A549 (cell line): ENCODE data around the gene EXOC2. TPM values are rescaled to one million over a fixed set of nuclear protein-coding genes. Genes with fewer than 3 reads are reported as not detected.

ENCODE experiments used
- ATAC-seq, 2 experiments: fragments of 200-7000 bp in 1 of 2; fragments of >200 bp in 1 of 2; cut with Nextera tagmentation in 1 of 2; cut with Tn5 transposase in 1 of 2; 3 replicates each; pipeline versions ENCODE4 v1.8.0 to v1.9.1; 2018 to 2020; ENCODE audit warnings: mild to moderate bottlenecking in 1 of 2, moderate library complexity in 1 of 2
- CTCF ChIA-PET: fragments of 300-600 bp; sonication (Branson Sonifier 250); formaldehyde crosslinking; extraction: SDS; loops from one replicate; lab custom pipeline; 2021; ENCODE audit warnings: antibody characterized with exemption, inconsistent platforms; lab: Yijun Ruan, JAX
- POLR2A ChIA-PET: fragments of 350-600 bp; formaldehyde crosslinking; extraction: SDS; loops from one replicate; lab custom pipeline; 2021; ENCODE audit warnings: antibody characterized with exemption, inconsistent platforms; lab: Yijun Ruan, JAX
- DNase-seq, 2 experiments: peaks; one replicate each; pipeline versions ENCODE4 v3.0.0 to v3.0.0-alpha.2; 2011 to 2016; ENCODE audit warnings: low read depth in 1 of 2, low spot score in 1 of 2
- FAIRE-seq: peaks from 2 replicates; lab custom pipeline; 2011; peaks lifted over from hg19 to GRCh38; lab: Jason Lieb, UNC
- H3K27ac ChIP-seq, 2 experiments: fragments of >200 bp; sonication (Bioruptor Twin); formaldehyde crosslinking; 3 replicates each; pipeline ENCODE4 v1.5.1; 2016 to 2017
- H3K4me1 ChIP-seq: fragments of >200 bp; sonication (Bioruptor Twin); formaldehyde crosslinking; 3 replicates; pipeline ENCODE4 v1.6.1; 2016
- H3K4me2 ChIP-seq: fragments of >200 bp; sonication (Bioruptor Twin); formaldehyde crosslinking; 3 replicates; pipeline ENCODE4 v1.6.1; 2016
- H3K4me3 ChIP-seq: fragments of >200 bp; sonication (Bioruptor Twin); formaldehyde crosslinking; 3 replicates; pipeline ENCODE4 v1.5.1; 2016
- H3K9me3 ChIP-seq: fragments of >200 bp; sonication (Bioruptor Twin); formaldehyde crosslinking; 3 replicates; pipeline ENCODE4 v1.6.1; 2016
- CBX2 ChIP-seq: fragments of 200-600 bp; sonication (generic); IDR thresholded peaks from 2 replicates; pipeline ENCODE4 v1.6.1; 2016; ENCODE audit warnings: low read depth, mild to moderate bottlenecking, borderline replicate concordance
- CBX8 ChIP-seq: fragments of 200-600 bp; sonication (generic); IDR thresholded peaks from 2 replicates; pipeline ENCODE4 v1.6.1; 2016
- CHD2 ChIP-seq: fragments of 150-350 bp; IDR thresholded peaks from 2 replicates; pipeline ENCODE4 v1.6.1; 2014; ENCODE audit warnings: low read length; ENCODE audit not compliant: partially characterized antibody
- EP300 ChIP-seq, 2 experiments: fragments of >200 bp; sonication (Bioruptor Twin); formaldehyde crosslinking; IDR thresholded peaks; 2 replicates in 1 of 2; 3 replicates in 1 of 2; pipeline ENCODE4 v1.6.1; 2016 to 2017
- ESRRA ChIP-seq: fragments of 150-350 bp; IDR thresholded peaks from 2 replicates; pipeline ENCODE4 v1.6.1; 2014; ENCODE audit warnings: mild to moderate bottlenecking, low read length, borderline replicate concordance
- FOSB ChIP-seq: fragments of 250-450 bp; sonication (Bioruptor Pico); IDR thresholded peaks from 2 replicates; pipeline ENCODE4 v1.5.0; 2020; ENCODE audit warnings: mild to moderate bottlenecking, moderate library complexity
- FOSL2 ChIP-seq, 2 experiments: fragments of 450-650 bp in 1 of 2; fragments of >200 bp in 1 of 2; sonication (Bioruptor Twin) in 1 of 2; formaldehyde crosslinking; IDR thresholded peaks; 2 replicates each; pipeline versions ENCODE4 v1.5.0 to v1.6.1; 2016 to 2020; ENCODE audit warnings: mild to moderate bottlenecking in 1 of 2, moderate library complexity in 1 of 2
- HDAC2 ChIP-seq: fragments of 200-600 bp; sonication (generic); IDR thresholded peaks from 2 replicates; pipeline ENCODE4 v1.6.1; 2016
- HEYL ChIP-seq: fragments of 250-450 bp; sonication (Bioruptor Pico); IDR thresholded peaks from 2 replicates; pipeline ENCODE4 v1.8.0; 2021; ENCODE audit warnings: mild to moderate bottlenecking, moderate library complexity
- HMGXB4 ChIP-seq: fragments of 250-450 bp; sonication (Bioruptor Pico); IDR thresholded peaks from 2 replicates; pipeline ENCODE4 v1.5.0; 2021; ENCODE audit warnings: mild to moderate bottlenecking, moderate library complexity, borderline replicate concordance
- HOXB13 ChIP-seq: fragments of 250-450 bp; sonication (Bioruptor Pico); IDR thresholded peaks from 2 replicates; pipeline ENCODE4 v1.5.0; 2020; ENCODE audit warnings: low read depth, mild to moderate bottlenecking, moderate library complexity
- JUNB ChIP-seq: fragments of >200 bp; sonication (Bioruptor Twin); formaldehyde crosslinking; IDR thresholded peaks from 2 replicates; pipeline ENCODE4 v1.6.1; 2016
- MAZ ChIP-seq: fragments of 150-350 bp; IDR thresholded peaks from 2 replicates; pipeline ENCODE4 v1.6.1; 2014; ENCODE audit warnings: antibody characterized with exemption, low read depth, low read length, borderline replicate concordance
- MYC ChIP-seq: IDR thresholded peaks from 2 replicates; pipeline ENCODE4 v1.6.1; 2012; ENCODE audit warnings: mild to moderate bottlenecking, inconsistent platforms, low read length, improper control_type of control experiment, borderline replicate concordance
- NPAS2 ChIP-seq: fragments of 250-450 bp; sonication (Bioruptor Pico); IDR thresholded peaks from 2 replicates; pipeline ENCODE4 v1.8.0; 2022; ENCODE audit warnings: mild to moderate bottlenecking, moderate library complexity, borderline replicate concordance
- RCOR1 ChIP-seq: fragments of 150-350 bp; IDR thresholded peaks from 2 replicates; pipeline ENCODE4 v1.6.1; 2014; ENCODE audit warnings: antibody characterized with exemption, low read length, low read depth
- REST ChIP-seq: fragments of 200-600 bp; sonication (generic); IDR thresholded peaks from 2 replicates; pipeline ENCODE4 v1.6.1; 2016; ENCODE audit warnings: antibody characterized with exemption, mild to moderate bottlenecking, moderate library complexity
- RNF2 ChIP-seq: fragments of 200-600 bp; sonication (generic); IDR thresholded peaks from 2 replicates; pipeline ENCODE4 v1.6.1; 2016; ENCODE audit warnings: low read depth, mild to moderate bottlenecking, antibody characterized with exemption, moderate library complexity, borderline replicate concordance
- TFCP2L1 ChIP-seq: fragments of 250-450 bp; sonication (Bioruptor Pico); IDR thresholded peaks from 2 replicates; pipeline ENCODE4 v1.5.0; 2021; ENCODE audit warnings: mild to moderate bottlenecking
- WGBS: methylation state at CpG from one replicate; pipeline ENCODE4 v1.1.6; 2017; ENCODE audit errors: missing lambda C conversion rate; 5-methylcytosine and 5-hydroxymethylcytosine counted together
- polyA plus RNA-seq, 4 experiments: library from polyadenylated mRNA; depleted of rRNA in 3 of 4; stranded (reverse); fragments of >200 nt; fragmentation: RNase III in 1 of 4; extraction: RNeasy Plus Mini Kit Qiagen cat#74134 plus additional on column Dnase treatment in 1 of 4; gene quantifications; 2 replicates in 3 of 4; 3 replicates in 1 of 4; pipeline ENCODE4 v1.2.3, GENCODE V29; 2011 to 2017
- TF ChIP-seq, protein P1 (sequence below): fragments of 150-350 bp; IDR thresholded peaks from 2 replicates; pipeline ENCODE4 v1.6.1; 2014; ENCODE audit warnings: low read depth, mild to moderate bottlenecking, low read length
- TF ChIP-seq, protein P2 (sequence below): fragments of 450-650 bp; IDR thresholded peaks from 2 replicates; pipeline ENCODE4 v1.6.1; 2014; ENCODE audit warnings: antibody characterized with exemption

Gene EXOC2
- polyA plus RNA-seq, 2 of the 4 experiments (the other 2 are of a cell fraction) = 13.3 to 22.9 TPM

DNA sequence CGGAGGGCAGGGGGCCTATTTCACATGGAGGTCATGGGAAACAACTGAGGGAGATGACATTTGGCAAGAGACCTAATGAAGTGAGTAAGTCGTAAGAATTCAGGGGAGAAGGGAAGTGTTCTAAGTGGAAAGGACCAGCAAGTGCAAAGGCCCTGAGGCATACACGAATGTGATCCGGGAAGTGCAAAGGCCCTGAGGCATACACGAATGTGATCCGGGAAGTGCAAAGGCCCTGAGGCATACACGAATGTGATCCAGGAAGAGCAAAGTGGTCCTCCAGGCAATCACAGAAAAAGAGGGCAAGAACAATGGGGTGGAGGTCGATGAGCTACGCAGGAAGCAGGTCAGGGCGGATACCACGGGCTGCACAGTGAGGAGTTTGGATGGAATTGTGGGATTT is 24.2 kb upstream of the EXOC2 start:
- TF ChIP-seq MYC = no peak
- Histone ChIP-seq H3K4me1 (no peaks in the 10 kb centered on the region), H3K9me3 (no peaks in the 10 kb centered on the region), H3K4me3 (no peak overlapping the region), H3K4me2 (no peak overlapping the region), H3K27ac (no peak overlapping the region)
- WGBS = 70% methylated on average over 11 of the region's 11 CpGs
- ATAC-seq (no peak), FAIRE-seq (no peak), DNase-seq (no peak)
- POLR2A ChIA-PET = no interaction called here
- CTCF ChIA-PET = no interaction called here

GRCh38 chr6:715709-716491 is 23.0 kb upstream of the EXOC2 start:
- ChIA-PET POLR2A (no interaction called here), CTCF (interaction anchor here (1.1 kb wide), 1 partner anchor 34 kb away, joined by 4 read pairs; no protein-coding TSS in a partner anchor)
- DNase-seq (no peak), ATAC-seq (no peak), FAIRE-seq (no peak)
- no peak for TF ChIP-seq HEYL (CRISPR knock-in tag)
- no peak for TF ChIP-seq MAZ
- TF ChIP-seq HDAC2 = no peak
- Histone ChIP-seq H3K4me3 (no peak overlapping the region), H3K4me1 (no peaks in the 10 kb centered on the region), H3K4me2 (no peak overlapping the region), H3K27ac (no peak overlapping the region), H3K9me3 (no peaks in the 10 kb centered on the region)
- WGBS = 63% methylated on average over 13 of the region's 13 CpGs

GRCh38 chr6:714100-714499 is 21.2 kb upstream of the EXOC2 start:
- POLR2A ChIA-PET = no interaction called here
- no peak for FAIRE-seq
- ATAC-seq = no peak
- Histone ChIP-seq H3K27ac (no peak overlapping the region), H3K4me3 (no peak overlapping the region), H3K4me2 (no peak overlapping the region), H3K9me3 (no peaks in the 10 kb centered on the region), H3K4me1 (no peaks in the 10 kb centered on the region)
- WGBS = 87% methylated on average over 4 of the region's 4 CpGs
- CTCF ChIA-PET = interaction anchor here (1.4 kb wide), 1 partner anchor 8 kb away, joined by 3 read pairs; no protein-coding TSS in a partner anchor
- DNase-seq = no peak
- no peak for TF ChIP-seq HMGXB4 (CRISPR knock-in tag)
- no peak for TF ChIP-seq FOSL2 (IDR thresholded peaks at IDR 0.05)
- no peak for TF ChIP-seq FOSL2 (CRISPR knock-in tag; IDR thresholded peaks at IDR 0.05)
- TF ChIP-seq, protein P1, sequence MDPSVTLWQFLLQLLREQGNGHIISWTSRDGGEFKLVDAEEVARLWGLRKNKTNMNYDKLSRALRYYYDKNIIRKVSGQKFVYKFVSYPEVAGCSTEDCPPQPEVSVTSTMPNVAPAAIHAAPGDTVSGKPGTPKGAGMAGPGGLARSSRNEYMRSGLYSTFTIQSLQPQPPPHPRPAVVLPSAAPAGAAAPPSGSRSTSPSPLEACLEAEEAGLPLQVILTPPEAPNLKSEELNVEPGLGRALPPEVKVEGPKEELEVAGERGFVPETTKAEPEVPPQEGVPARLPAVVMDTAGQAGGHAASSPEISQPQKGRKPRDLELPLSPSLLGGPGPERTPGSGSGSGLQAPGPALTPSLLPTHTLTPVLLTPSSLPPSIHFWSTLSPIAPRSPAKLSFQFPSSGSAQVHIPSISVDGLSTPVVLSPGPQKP = no peak
- TF ChIP-seq NPAS2 (CRISPR knock-in tag) = no peak
- TF ChIP-seq HDAC2 = no peak
- no peak for TF ChIP-seq CBX8
- TF ChIP-seq HOXB13 = no peak
- no peak for TF ChIP-seq ESRRA
- TF ChIP-seq TFCP2L1 (CRISPR knock-in tag) = no peak
- TF ChIP-seq RCOR1 = no peak
- no peak for TF ChIP-seq RNF2
- TF ChIP-seq FOSB (CRISPR knock-in tag) = no peak
- TF ChIP-seq CBX2 = no peak

GRCh38 chr6:713351-713750 is 20.4 kb upstream of the EXOC2 start:
- FAIRE-seq (no peak), DNase-seq (no peak), ATAC-seq (no peak)
- no peak overlapping the region for H3K4me3 ChIP-seq
- no peaks in the 10 kb centered on the region for H3K9me3 ChIP-seq
- ChIA-PET CTCF (interaction anchor here (1.4 kb wide), 1 partner anchor 9 kb away, joined by 3 read pairs; no protein-coding TSS in a partner anchor), POLR2A (no interaction called here)
- no peak overlapping the region for H3K4me2 ChIP-seq
- 89% methylated on average over 5 of the region's 5 CpGs for WGBS
- no peak overlapping the region for H3K27ac ChIP-seq
- H3K4me1 ChIP-seq = no peaks in the 10 kb centered on the region
- TF ChIP-seq EP300 (IDR thresholded peaks at IDR 0.05) (no peak), CBX2 (no peak), REST (no peak), HEYL (CRISPR knock-in tag) (no peak), NPAS2 (CRISPR knock-in tag) (no peak), JUNB (no peak), CBX8 (no peak), CHD2 (no peak), FOSB (CRISPR knock-in tag) (no peak)
- TF ChIP-seq, protein P2, sequence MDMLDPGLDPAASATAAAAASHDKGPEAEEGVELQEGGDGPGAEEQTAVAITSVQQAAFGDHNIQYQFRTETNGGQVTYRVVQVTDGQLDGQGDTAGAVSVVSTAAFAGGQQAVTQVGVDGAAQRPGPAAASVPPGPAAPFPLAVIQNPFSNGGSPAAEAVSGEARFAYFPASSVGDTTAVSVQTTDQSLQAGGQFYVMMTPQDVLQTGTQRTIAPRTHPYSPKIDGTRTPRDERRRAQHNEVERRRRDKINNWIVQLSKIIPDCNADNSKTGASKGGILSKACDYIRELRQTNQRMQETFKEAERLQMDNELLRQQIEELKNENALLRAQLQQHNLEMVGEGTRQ = no peak
